ENCODE measurements around the gene CPT2.

Gene CPT2

DNA sequence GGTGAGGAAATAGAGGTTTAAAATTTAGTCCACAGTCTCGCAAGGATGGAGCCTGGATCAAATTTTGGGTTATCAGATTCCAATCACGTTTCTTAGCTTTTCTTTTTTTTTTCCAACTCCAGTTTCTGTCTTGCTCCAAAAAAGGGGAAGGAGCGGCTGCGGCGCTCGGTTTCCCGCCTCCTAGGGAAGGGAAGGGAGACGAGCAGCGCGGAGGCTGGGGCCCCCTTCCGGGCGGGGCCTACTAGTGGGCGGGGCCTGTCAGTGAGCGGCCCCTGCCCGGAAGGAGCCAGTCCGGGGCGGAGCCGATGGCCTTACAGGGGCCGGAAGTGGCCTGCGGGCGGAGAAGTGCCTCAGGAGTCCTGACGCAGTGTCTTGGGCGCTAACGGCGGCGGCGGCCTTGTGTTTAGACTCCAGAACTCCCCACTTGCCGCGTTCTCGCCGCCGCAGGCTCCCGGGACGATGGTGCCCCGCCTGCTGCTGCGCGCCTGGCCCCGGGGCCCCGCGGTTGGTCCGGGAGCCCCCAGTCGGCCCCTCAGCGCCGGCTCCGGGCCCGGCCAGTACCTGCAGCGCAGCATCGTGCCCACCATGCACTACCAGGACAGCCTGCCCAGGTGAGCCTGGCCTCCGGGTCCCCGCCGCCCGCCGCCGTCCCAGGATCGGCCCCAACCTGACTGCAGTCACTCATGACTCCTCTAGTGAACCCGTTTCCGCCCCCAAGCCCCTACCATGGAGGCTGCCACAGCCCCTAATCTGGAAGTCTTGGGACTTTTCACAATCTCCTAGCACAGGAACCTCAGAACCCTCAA, at the start of gene CPT2:
Gene CPT2 (plus strand): TSS at position 340 of the 806 bp plus-strand sequence. CDS start 120 bp downstream, at position 460.
- peak; percentile 89 for DNase-seq

DNA sequence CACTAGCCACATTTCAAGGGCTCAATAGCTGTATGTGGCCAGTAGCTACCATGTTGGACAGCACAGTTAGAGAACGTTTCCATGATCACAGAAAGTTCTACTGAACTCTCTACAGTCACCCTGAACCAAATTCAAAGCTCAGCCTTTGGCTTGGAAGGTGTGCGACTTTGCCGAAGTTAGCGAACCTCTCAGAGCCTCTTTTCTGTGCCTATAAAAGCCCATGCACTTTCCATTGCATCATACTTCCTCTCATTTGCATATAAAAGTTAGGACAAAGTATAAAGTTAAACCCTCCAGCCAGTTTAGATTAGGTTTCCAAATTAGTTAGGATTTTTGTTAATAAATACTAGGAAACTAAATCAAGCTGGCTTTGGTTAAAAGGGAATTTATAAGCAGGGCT, 49.5 kb upstream of the CPT2 start:
- no peak for DNase-seq

DNA sequence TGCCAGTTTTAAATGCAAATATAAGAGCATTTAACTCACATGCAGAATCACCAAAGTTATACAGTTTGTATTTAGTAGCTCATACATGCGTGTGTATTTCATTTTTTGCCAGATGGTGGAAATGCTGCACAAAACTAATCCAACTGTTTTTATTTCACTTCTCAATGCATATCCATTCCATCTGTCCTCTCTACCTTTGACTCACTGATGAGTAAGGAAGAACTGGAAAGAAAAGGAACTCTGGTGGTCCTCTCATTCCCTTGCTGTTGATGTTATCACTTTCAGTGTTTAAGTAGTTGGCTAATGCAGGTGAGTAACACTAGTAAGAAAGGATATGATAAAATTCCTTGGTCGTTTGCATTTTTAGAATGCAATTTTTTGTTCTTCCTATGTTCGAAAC, 48.5 kb upstream of the CPT2 start:
- DNase-seq: no peak

DNA sequence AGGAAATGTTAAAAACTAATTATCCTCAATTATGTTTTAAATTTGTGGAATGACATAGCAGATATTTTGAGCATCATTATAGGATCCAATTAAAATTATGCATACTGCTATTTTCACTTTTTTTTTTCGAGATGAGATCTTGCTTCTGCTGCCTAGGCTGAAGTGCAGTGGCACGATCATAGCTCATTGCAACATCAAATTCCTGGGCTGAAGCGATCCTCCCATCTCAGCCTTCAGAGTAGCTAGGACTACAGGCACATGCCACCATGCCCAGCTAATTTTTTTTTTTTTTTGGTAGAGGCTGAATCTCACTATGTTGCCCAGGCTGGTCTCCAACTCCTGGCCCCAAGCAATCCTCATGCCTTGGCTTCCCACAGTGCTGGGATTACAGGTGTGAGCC, 42.9 kb upstream of the CPT2 start:
- DNase-seq: no peak

DNA sequence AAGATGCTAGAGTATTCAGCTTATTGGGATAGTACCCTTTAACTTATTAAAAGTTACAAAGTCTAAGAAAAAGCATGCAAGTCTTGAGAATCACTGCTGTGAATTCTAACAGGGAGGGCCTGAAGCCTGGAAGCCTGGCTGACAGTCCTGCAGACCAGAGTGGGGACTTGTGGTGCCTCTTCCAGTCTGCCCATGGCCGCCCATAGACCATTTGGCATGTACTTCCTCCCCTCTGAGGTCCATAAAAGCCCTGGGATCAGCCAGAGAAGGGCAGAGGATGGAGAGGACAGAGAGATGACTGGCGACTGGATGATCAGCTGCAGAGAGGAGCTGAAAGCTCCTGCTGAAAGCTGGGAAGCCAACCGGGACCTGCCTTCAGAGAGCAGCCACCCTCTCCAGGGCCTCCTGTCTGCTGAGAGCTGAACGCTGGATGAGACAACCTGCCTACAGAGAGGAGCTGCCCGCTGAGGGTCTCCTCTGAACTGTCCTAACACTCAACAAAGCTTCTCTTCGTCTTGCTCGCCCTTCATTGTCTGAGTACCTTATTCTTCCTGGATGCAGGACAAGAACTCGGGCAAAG, 41.7 kb upstream of the CPT2 start:
- no peak for DNase-seq

DNA sequence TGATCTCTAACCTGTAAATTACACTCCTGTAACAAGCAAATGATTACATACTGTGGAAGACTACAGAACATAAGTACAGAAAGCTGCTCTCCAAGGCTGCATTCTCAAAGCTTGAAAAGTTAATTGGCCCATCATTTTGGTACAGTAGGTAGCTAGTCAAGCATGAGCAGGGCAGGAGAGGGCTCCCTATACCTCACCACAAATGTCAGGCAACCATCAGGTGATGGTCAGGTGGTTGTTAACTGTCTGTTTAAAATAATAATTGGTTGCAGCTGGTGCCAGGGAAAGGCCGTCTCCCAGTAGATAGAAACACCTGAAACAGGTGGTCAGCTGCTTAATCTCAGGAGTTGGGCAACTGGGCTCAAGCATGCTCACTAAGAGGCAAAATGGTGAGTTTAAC, 41.1 kb upstream of the CPT2 start:
- DNase-seq: no peak

DNA sequence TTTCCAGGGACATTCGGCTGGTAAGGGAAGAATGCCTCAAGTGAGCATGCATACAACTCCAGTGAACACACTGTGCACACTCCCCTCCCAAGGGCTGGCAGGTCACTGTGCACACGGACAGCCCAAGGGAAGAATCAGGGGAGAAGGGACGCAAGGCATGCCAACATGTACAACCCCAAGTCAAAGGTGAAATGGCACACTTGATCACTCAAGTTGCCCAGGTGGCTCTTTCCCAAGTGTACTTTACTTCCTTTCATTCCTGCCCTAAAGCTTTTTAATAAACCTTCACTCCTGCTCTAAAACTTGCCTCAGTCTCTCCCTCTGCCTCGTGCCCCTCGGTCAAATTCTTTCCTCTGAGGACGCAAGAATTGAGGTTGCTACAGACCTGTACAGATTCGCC, 40.7 kb upstream of the CPT2 start:
- DNase-seq: no peak

DNA sequence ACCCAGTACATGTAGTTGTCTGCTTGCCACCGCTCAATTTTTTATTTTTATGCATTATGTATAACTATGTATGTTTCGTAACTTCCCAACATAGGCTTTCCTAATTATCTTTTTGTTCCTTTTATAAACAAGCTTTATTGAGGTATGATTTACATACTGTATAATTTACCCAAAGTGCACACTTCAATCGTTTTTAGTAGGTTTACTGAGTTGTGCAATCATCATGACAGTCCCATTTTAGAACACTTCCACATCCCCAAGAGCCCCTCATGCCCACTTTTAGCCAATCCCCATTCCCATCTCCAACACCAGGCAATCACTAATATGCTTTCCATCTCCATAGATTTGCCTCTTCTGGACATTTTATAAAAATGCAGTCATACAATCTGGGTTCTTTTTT, 39.8 kb upstream of the CPT2 start:
- DNase-seq: no peak

DNA sequence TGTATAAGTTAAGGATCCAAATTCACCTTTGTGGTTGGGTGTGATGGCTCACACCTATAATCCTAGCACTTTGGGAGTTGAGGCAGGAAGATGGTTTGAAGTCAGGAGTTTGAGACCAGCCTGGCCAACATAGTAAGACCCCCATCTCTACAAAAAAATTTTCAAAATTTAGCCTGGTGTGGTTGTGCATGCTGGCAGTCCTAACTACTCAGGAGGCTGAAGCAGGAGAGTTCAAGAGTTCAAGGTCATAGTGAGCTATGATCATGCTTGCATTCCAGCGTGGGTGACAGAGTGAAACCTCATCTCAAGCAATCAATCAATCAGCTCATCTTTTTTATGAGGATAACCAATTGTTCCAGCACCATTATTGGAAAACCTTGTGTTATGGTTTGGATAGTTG, 37.7 kb upstream of the CPT2 start:
- DNase-seq: no peak

DNA sequence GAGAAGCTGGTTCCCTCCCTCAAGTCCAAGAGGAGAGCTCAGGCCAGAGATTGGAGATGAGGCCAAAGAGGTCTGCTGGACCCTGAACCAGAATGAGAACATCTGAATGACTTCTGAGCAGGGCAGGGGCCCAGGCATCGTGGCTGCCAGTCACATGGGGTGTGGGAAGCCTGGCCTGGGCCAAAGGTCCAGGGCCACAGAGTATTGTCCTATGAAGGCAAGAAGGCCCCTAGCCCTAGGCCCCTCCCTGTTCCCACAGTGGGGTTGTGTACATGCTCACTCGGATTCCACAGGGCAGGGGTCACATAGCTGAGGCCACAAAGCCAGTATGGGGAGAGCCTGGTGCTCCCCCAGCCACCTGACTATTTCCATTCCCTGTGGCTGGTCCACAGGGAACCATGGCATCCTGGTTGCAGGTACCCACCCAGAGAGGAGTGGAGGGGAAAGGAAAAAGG, 35.7 kb upstream of the CPT2 start:
- DNase-seq: no peak

DNA sequence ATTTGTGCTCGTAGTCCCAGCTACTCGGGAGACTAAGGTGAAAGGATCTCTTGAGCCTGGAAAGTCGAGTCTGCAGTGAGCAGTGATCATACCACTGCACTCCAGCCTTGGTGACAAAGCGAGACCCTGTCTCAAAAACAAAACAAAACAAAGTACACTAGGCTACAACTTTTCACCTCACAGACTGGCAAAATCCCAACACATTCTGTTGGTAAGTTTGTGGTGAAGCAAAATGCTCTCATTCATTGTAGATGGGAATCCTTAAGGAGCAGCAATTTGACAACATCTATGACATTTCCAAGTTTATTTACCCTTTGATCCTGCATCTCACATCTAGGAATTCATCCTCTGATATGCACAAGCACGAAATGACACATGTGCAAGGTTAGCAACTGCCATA, 34.0 kb upstream of the CPT2 start:
- no peak for DNase-seq

DNA sequence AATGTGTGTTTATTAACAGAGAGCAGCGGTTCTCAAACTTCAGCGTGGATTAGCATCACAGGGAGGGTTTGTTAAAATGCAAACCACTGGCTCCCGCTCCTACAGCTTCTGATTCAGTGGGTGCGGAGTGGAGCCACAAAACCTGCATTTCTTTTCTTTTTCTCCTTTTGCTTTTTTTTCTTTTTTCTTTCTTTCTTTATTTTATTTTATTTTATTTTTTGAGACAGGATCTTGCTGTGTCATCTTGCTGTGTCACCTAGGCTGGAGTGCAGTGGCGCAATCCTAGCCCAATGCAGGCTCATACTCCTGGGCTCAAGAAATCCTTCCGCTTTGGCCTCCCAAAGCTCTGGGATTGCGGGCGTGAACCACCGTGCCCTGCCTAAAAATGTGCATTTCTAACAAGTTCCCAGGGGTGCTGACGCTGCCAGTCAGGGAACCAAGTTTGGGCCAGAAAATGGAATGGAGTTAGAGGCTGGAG, 33.3 kb upstream of the CPT2 start:
- no peak for DNase-seq

DNA sequence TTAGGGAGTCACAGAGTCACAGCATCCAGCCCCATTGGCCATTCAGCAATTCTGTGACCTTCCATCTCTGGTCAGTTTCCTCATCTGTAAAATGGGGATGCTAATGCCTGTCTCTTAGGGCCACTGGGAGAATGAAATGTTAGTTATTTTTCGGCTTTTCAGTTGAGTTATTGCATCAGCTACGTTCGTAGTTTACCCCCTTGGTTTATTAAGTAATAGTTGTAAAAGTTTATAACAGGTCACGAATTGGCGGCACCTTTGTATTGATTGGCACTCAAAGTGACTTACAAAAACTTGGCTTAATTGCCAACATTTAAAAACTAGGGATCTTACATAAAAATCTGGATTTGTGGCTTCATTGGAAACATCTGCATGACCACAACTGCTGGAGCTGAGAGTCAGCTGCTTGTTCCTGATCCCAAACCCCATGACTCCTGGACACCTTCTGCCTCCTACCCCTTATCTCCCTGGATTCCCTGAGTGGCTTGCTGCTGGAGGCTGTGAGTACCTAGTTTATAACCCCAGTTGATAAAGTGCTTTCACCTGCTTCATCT, 31.1 kb upstream of the CPT2 start:
- no peak for DNase-seq

DNA sequence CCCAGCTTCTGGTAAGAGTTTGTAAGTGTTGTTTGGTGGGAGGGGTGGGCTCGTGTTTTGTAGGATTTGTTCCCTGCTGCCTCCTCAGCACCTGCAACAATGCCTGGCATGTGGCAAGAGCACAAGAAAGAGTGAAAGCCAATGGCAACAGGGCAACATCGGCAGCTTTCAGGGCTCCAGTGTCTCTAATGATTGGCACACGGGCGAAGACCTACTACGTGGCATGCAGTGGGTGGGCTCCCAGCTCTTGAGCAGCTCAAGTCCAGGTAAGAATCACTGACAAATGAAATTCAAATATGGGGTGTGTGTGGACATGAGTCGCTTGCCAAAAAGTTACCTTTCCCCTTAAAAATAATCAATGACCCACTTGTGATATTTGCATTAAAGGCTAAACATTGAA, 30.3 kb upstream of the CPT2 start:
- no peak for DNase-seq

DNA sequence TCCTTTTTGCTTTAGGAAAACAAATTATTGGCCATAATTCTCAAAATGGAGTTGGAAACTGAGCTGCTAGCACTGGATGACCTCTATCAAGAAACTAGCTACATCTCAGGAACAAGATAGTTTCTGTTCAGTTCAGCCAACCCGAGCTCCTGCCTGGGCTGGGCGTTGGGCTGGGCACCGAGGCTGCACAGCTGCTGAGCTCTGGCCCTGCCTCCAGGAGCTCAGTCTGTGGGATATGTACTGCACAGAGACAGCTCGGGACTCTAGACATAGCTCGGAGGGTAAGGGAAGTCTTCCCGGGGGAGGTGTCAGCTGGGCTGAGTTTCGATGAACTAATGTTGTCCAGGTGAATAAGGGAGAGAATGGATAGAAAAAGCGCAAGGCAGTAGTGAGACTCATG, 29.7 kb upstream of the CPT2 start:
- no peak for DNase-seq

DNA sequence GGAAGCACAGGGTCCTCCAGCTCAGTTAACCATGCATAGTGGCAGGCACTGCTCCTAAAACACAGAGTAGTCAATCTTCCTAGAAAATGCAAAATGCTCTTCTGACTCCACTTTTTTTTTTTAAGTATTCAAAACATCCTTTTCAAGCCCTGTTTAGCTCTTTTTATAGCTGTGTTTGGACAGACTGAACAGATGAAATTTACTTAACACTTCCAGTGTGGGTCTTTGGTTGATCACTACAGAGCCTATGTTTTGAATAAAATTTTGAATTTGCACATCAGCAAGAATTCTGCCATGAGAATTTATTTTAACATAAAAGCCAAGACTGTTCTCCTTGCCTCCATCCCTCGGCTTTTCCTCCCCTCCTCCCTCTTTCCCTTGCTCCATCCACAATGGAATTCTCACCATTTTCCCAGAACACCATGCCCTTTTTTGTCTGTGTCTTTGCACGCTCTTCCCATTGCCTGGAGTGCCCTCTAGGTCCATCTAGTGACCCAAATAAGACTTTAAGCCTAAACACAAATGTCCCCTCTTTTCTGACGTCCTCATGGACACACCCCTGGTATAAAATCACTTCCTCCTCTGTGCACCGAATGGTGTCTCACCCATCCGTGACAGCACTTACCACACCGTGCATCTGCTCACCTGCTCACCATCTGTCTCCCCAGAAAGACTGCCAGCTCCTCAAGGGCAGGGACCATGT, 24.0 kb upstream of the CPT2 start:
- no peak for DNase-seq

DNA sequence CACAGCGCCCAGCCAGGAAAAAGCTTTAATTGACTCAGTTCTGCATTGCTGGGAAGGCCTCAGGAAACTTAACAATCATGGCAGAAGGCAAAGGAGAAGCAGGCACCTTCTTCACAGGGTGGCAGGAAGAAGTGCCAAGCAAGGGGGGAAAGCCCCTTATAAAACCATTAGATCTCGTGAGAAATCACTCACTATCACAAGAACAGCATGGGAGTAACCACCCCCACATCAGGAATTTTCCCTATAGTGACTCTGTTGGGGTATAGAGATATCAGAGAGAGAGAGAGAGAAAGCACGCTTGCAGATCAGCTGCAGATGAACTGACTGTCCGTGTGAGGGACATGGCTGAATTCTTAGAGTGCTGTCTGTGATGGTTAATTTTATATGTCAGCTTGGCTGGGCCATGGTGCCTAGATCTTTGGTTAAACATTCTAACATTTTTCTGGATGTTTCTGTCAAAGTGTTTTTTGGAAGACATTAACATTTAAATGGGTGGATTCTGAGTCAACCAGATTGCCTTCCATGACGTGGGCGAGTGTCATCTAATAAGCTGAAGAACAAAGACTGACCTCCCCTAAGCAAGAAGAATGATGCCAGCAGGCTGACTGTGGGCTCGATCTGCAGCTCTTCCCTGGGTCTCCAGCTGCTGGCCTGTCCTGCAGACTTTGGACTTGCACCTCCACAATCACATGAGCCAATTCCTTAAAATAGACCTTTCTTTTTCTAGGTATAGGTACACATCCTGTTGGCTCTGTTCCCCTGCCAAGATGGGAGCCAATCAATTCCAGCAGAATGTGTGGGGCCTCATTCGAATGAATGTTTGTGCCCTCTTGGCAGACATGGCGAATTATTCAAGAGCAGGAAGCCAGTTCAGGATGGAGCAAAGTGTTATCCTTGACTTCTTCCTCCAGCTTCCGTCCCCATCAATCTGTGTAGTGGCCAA, 21.4 kb upstream of the CPT2 start:
- no peak for DNase-seq

DNA sequence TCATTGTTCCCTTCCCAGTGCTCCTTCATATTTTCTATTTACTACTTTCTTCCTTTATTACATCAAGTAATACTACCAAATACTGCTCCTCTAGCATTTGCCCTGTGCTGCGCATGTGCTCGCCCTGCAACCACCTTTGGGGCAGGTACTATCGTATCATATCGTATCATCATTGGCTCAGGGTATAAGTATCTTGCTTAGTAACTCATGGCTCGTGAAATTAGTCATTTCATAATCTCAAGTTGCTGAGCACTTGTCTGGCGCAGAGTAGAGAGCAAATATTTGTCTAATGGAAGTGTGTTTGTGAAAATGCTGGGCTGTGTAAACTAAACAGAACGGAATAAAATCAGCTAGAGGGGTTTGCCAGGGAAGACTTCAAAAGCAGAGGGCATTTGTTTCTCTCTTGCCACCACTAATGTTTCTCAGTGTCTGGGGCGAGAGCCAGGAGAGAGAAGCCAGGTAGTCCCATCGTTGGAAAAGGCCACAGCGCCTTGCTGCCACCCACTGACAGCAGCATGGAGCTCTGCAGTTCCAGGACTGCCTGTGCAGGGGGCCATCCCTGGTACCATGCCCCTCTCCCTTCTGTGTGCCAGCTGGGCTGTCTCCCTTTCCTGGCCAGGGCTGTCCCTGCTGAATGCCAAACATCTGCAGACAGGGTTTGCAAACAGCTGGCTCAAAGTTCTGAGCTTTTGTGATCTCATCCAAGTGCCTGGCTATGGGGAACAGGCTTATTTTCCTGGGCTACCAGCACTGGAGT, 20.0 kb upstream of the CPT2 start:
- DNase-seq: no peak

DNA sequence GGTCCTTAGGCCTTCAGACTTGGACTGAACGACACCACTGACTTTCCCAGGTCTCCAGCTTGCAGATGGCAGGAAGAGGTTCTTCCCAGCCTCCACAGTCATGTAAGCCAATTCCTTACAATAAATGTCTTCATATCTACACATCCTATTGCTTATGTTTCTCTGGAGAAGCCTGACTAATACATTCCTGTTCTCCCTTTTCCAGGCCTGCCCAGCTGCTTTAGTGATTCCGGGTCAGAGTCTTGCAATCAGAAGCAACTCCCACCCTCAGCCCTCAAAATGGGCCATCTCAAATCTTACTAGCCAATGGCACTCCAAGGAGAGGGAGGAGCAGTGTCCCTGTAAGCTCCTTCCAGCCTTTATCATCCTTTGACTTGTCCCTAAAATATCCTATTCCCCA, 16.4 kb upstream of the CPT2 start:
- DNase-seq: no peak

DNA sequence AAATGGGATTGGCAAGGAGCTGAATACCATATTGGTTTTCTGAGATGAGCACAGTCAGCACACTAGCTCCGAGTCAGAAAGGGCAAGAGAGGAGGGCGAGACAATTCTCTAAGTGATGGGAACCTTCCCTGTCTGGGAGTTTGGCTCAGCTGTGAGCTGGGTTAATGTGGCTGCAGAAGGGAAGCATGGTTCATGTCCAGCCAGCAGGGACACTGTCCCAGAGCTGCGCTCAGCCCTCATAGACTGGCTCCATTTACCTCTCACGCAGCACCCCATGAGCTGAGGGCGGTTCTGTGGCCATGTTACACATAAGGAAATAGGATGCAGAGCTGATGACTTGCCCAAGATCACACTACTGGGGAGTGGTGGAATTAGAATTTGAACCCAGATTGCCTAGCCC, 15.7 kb upstream of the CPT2 start:
- no peak for DNase-seq

DNA sequence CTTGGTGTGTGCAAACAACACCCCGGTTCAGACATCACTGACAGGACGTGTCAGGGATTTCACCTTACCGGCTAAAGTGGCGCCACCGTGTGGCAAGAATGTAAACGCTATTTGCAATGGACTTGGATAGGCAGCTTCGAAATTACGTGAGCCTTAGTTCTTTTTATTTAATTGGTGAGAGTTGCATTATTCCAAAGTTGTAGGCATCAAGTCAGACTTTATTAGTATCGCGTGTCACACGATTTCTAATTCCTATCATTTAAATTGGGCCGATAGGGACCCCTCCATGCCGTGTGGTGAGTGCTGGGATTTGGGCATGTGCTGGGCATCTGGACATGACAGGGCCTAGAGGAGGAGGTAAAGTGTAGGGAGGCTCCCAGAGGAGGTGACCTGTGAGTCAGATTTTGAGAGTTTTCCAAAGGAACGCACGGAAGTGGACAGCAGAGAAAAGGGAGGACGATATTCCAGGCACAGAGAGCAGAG, 14.5 kb upstream of the CPT2 start:
- peak; percentile 46 to 53 for DNase-seq

DNA sequence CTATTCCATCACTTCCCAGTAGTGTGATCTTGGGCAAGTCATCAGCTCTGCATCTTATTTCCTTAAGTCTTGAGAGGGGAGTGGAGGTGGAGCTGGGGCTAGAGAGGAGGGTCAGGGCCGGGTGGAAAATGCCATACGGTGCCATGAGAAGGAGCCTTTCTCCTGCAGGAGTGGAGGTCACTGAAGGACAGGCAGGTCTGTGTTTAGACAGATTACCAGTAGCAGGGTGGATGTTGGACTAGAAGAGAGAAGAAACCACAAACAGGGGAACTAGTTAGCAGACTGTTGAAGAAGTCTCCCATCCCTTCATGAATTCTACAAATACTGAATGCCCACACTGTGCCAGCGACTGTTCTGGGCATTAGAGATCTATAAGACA, 13.9 kb upstream of the CPT2 start:
- no peak for DNase-seq

Data from hippocampal formation (tissue), 2 donors.